Effector CD4-positive, alpha-beta T cell (primary cell): ENCODE results near the gene ITGB3BP.
"Not testable (repeated sequence)": the region's sequence is repeated elsewhere in the genome, so short reads cannot be mapped to it uniquely, and the experiment has no call there.

Experiments used
- DNase-seq: peaks from one replicate; pipeline ENCODE4 v3.0.0-alpha.2; 2020
- total RNA-seq: gene quantifications from one replicate; lab custom pipeline; 2026; lab: John Stamatoyannopoulos, UW

Gene ITGB3BP
- total RNA-seq: 10.3 reads per million, percentile 32 among the genes with 10 or more reads in this experiment

- peak; percentile 66 for DNase-seq
These were observed at the start of gene ITGB3BP, which contains the start of gene EFCAB7 for GRCh38 chr1:63522891-63523728. ITGB3BP (minus strand) TSS chr1:63523225; CDS start chr1:63523133, 92 bp downstream. EFCAB7 (plus strand) TSS chr1:63523525; CDS start chr1:63525573, 2,048 bp downstream.

- DNase-seq: not testable (repeated sequence)
These were observed 49.7 kb upstream of the ITGB3BP start for GRCh38 chr1:63572686-63573085.

GRCh38 chr1:63569640-63570316 lies 46.8 kb upstream of the ITGB3BP start:
- DNase-seq: no peak

GRCh38 chr1:63569068-63569467 lies 46.0 kb upstream of the ITGB3BP start:
- DNase-seq: no peak

- DNase-seq: no peak
These were observed 40.7 kb upstream of the ITGB3BP start for GRCh38 chr1:63563745-63564144.

GRCh38 chr1:63559357-63559756 lies 36.3 kb upstream of the ITGB3BP start:
- no peak for DNase-seq

- DNase-seq: no peak
These were observed 34.5 kb upstream of the ITGB3BP start for GRCh38 chr1:63557365-63557987.

GRCh38 chr1:63555480-63555879 lies 32.5 kb upstream of the ITGB3BP start:
- DNase-seq: no peak

- DNase-seq: no peak
These were observed 25.9 kb upstream of the ITGB3BP start for GRCh38 chr1:63548877-63549276.

- DNase-seq: no peak
These were observed 25.3 kb upstream of the ITGB3BP start for GRCh38 chr1:63548303-63548702.

GRCh38 chr1:63547621-63548294 lies 24.7 kb upstream of the ITGB3BP start:
- no peak for DNase-seq

GRCh38 chr1:63545780-63546179 lies 22.8 kb upstream of the ITGB3BP start:
- DNase-seq: no peak

- DNase-seq: no peak
These were observed 14.9 kb upstream of the ITGB3BP start for GRCh38 chr1:63537940-63538339.

- DNase-seq: no peak
These were observed 14.0 kb upstream of the ITGB3BP start for GRCh38 chr1:63537006-63537405.

GRCh38 chr1:63534406-63534805 lies 11.4 kb upstream of the ITGB3BP start:
- no peak for DNase-seq

- DNase-seq: no peak
These were observed 10.9 kb upstream of the ITGB3BP start for GRCh38 chr1:63533931-63534330.

GRCh38 chr1:63532727-63533126 lies 9.7 kb upstream of the ITGB3BP start:
- DNase-seq: no peak

- DNase-seq: no peak
These were observed 1.2 kb upstream of the ITGB3BP start for GRCh38 chr1:63524201-63524600.

- DNase-seq: no peak
These were observed 713 bp upstream of the ITGB3BP start for GRCh38 chr1:63523738-63524137.

- no peak for DNase-seq
These were observed 6.4 kb downstream of the ITGB3BP start for GRCh38 chr1:63516629-63517028.

GRCh38 chr1:63512584-63512983 lies 10.4 kb downstream of the ITGB3BP start:
- DNase-seq: no peak

- DNase-seq: no peak
These were observed 13.3 kb downstream of the ITGB3BP start for GRCh38 chr1:63509718-63510117.

GRCh38 chr1:63506782-63507181 lies 16.2 kb downstream of the ITGB3BP start:
- no peak for DNase-seq
